ENCODE data around the gene SAP30L.

The SAP30L gene

GRCh38 chr5:154502180-154502579, 56.4 kb downstream of the SAP30L start:
- Histone ChIP-seq H3K4me1 (ENCODE audit: control insufficient read depth in 2 of 2, insufficient read depth in 2 of 2, low read length in 2 of 2) (no peaks in the 10 kb centered on the region), H3K9ac (ENCODE audit: low read depth in 1 of 2, low read length in 2 of 2) (no peak overlapping the region), H3K36me3 (ENCODE audit: control insufficient read depth in 2 of 2, insufficient read depth in 2 of 2, low read length in 2 of 2) (no peaks in the 10 kb centered on the region), H3K27me3 (ENCODE audit: control insufficient read depth in 2 of 2, insufficient read depth in 2 of 2, low read length in 2 of 2) (no peaks in the 10 kb centered on the region), H3K4me3 (ENCODE audit: low read length in 2 of 2) (no peak overlapping the region), H3K9me3 (ENCODE audit: control insufficient read depth in 2 of 2, low read length in 2 of 2) (no peaks in the 10 kb centered on the region), H3K27ac (ENCODE audit: low read depth in 2 of 2, low read length in 2 of 2) (no peak overlapping the region)

- H3K27ac ChIP-seq (ENCODE audit: low read depth in 2 of 2, low read length in 2 of 2): no peak overlapping the region
- no peak overlapping the region for H3K4me3 ChIP-seq (ENCODE audit: low read length in 2 of 2)
- H3K27me3 ChIP-seq (ENCODE audit: control insufficient read depth in 2 of 2, insufficient read depth in 2 of 2, low read length in 2 of 2): no peaks in the 10 kb centered on the region
- no peaks in the 10 kb centered on the region for H3K9me3 ChIP-seq (ENCODE audit: control insufficient read depth in 2 of 2, low read length in 2 of 2)
- no peak overlapping the region for H3K9ac ChIP-seq (ENCODE audit: low read depth in 1 of 2, low read length in 2 of 2)
- no peaks in the 10 kb centered on the region for H3K4me1 ChIP-seq (ENCODE audit: control insufficient read depth in 2 of 2, insufficient read depth in 2 of 2, low read length in 2 of 2)
- no peaks in the 10 kb centered on the region for H3K36me3 ChIP-seq (ENCODE audit: control insufficient read depth in 2 of 2, insufficient read depth in 2 of 2, low read length in 2 of 2)
Measured at GRCh38 chr5:154503698-154504039, 57.9 kb downstream of the SAP30L start.

DNA sequence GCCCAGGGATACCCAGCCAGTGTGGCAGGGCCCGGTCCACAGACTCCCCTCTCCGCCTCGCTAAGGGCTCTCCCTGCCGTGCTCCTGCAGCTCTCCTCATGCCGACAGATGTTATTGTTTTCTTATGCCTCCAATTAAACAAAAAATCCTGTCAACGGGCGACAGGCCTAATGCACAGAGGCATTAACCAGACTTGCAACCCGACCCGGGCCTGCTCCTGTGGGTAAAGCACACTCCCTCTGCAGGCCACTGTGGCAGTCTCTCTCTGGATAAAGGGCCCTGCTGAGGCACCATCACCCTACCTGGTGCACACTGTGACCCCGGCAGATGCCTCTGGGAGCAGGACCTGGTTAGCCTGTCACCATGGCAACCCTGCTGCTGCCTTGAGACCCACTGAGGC, 59.8 kb downstream of the SAP30L start:
- no peaks in the 10 kb centered on the region for H3K4me1 ChIP-seq (ENCODE audit: control insufficient read depth in 2 of 2, insufficient read depth in 2 of 2, low read length in 2 of 2)
- H3K4me3 ChIP-seq (ENCODE audit: low read length in 2 of 2): no peak overlapping the region
- H3K36me3 ChIP-seq (ENCODE audit: control insufficient read depth in 2 of 2, insufficient read depth in 2 of 2, low read length in 2 of 2): no peaks in the 10 kb centered on the region
- no peak overlapping the region for H3K9ac ChIP-seq (ENCODE audit: low read depth in 1 of 2, low read length in 2 of 2)
- no peaks in the 10 kb centered on the region for H3K27me3 ChIP-seq (ENCODE audit: control insufficient read depth in 2 of 2, insufficient read depth in 2 of 2, low read length in 2 of 2)
- no peaks in the 10 kb centered on the region for H3K9me3 ChIP-seq (ENCODE audit: control insufficient read depth in 2 of 2, low read length in 2 of 2)
- H3K27ac ChIP-seq (ENCODE audit: low read depth in 2 of 2, low read length in 2 of 2): no peak overlapping the region

DNA sequence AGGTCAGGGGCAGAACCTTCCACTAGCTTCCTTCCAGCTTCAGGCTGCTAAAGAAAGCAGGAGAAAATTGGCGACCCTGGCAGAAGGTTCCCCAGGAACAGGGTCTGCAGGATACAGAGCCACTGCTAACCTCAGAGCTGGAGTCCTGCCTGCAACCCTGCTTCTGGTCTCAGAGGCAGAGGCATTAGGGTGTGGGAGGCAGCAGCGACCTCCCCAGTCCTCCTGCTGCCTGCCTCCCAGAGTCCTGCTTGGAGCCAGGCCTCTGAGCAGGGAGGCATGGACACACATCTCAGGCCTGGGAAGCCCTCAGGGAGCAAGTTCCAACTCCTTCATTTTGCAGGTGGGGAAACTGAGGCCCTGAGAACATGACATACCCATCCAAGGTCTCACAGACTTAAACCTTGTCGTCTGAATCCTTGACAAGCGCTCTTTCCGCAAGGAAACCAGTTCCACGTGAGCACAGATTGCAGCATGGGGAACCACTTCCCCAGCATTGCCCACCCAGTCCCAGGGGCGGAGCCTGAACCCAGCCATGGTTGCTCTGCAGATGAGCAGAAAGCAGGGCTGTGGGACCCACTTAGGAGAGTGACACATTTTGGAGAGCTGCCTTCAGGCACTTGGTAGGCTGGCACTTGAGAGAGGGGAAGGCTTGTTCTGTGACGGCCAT, 60.4 kb downstream of the SAP30L start:
- H3K36me3 ChIP-seq (ENCODE audit: control insufficient read depth in 2 of 2, insufficient read depth in 2 of 2, low read length in 2 of 2): no peaks in the 10 kb centered on the region
- no peaks in the 10 kb centered on the region for H3K27me3 ChIP-seq (ENCODE audit: control insufficient read depth in 2 of 2, insufficient read depth in 2 of 2, low read length in 2 of 2)
- H3K9ac ChIP-seq (ENCODE audit: low read depth in 1 of 2, low read length in 2 of 2): no peak overlapping the region
- H3K9me3 ChIP-seq (ENCODE audit: control insufficient read depth in 2 of 2, low read length in 2 of 2): no peaks in the 10 kb centered on the region
- H3K4me3 ChIP-seq (ENCODE audit: low read length in 2 of 2): no peak overlapping the region
- no peaks in the 10 kb centered on the region for H3K4me1 ChIP-seq (ENCODE audit: control insufficient read depth in 2 of 2, insufficient read depth in 2 of 2, low read length in 2 of 2)
- no peak overlapping the region for H3K27ac ChIP-seq (ENCODE audit: low read depth in 2 of 2, low read length in 2 of 2)

DNA sequence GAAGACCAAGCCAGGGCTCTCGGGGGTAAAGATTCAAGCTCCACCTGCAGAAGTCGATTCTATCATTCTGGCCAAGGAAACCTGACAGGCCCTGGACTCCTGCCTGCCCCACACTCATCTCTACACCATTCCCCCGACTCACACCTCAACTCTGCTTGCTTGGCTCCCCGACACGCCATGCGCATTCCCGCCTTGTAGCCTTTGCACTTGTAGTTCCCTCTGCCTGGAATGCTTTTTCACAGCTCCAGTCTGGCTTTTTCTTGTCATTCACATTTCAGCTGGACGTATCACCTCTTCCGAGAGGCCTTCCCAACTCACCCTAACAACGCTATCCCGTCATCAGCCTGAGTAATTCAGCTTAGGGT, 60.9 kb downstream of the SAP30L start:
- Histone ChIP-seq H3K36me3 (ENCODE audit: control insufficient read depth in 2 of 2, insufficient read depth in 2 of 2, low read length in 2 of 2) (no peaks in the 10 kb centered on the region), H3K4me1 (ENCODE audit: control insufficient read depth in 2 of 2, insufficient read depth in 2 of 2, low read length in 2 of 2) (no peaks in the 10 kb centered on the region), H3K9me3 (ENCODE audit: control insufficient read depth in 2 of 2, low read length in 2 of 2) (no peaks in the 10 kb centered on the region), H3K9ac (ENCODE audit: low read depth in 1 of 2, low read length in 2 of 2) (no peak overlapping the region), H3K27ac (ENCODE audit: low read depth in 2 of 2, low read length in 2 of 2) (no peak overlapping the region), H3K4me3 (ENCODE audit: low read length in 2 of 2) (no peak overlapping the region), H3K27me3 (ENCODE audit: control insufficient read depth in 2 of 2, insufficient read depth in 2 of 2, low read length in 2 of 2) (no peaks in the 10 kb centered on the region)

DNA sequence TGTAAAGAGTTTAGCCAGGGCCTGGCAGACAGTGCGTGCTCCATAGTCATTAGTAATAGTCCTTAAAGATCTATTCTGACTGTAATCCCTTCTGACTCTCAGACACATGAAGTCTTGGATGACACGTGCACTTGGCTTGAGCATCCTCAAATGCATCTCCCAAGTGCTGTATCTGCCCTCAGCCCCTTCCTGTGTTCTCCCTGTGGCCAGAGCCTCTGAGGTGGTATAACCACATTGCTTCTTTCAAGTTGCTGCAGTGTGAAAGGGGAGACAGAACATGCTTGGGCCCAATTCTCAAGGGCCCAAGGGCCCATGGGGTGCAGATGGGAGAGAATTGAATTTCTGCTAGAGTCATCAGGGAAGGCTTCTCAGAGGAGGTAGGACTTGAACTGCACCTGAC, 62.3 kb downstream of the SAP30L start:
- Histone ChIP-seq H3K9me3 (ENCODE audit: control insufficient read depth in 2 of 2, low read length in 2 of 2) (no peaks in the 10 kb centered on the region), H3K9ac (ENCODE audit: low read depth in 1 of 2, low read length in 2 of 2) (no peak overlapping the region), H3K27ac (ENCODE audit: low read depth in 2 of 2, low read length in 2 of 2) (no peak overlapping the region), H3K4me1 (ENCODE audit: control insufficient read depth in 2 of 2, insufficient read depth in 2 of 2, low read length in 2 of 2) (no peaks in the 10 kb centered on the region), H3K36me3 (ENCODE audit: control insufficient read depth in 2 of 2, insufficient read depth in 2 of 2, low read length in 2 of 2) (no peaks in the 10 kb centered on the region), H3K4me3 (ENCODE audit: low read length in 2 of 2) (no peak overlapping the region), H3K27me3 (ENCODE audit: control insufficient read depth in 2 of 2, insufficient read depth in 2 of 2, low read length in 2 of 2) (no peaks in the 10 kb centered on the region)

GRCh38 chr5:154509784-154510555, 64.2 kb downstream of the SAP30L start:
- no peaks in the 10 kb centered on the region for H3K36me3 ChIP-seq (ENCODE audit: control insufficient read depth in 2 of 2, insufficient read depth in 2 of 2, low read length in 2 of 2)
- H3K4me1 ChIP-seq (ENCODE audit: control insufficient read depth in 2 of 2, insufficient read depth in 2 of 2, low read length in 2 of 2): no peaks in the 10 kb centered on the region
- H3K27ac ChIP-seq (ENCODE audit: low read depth in 2 of 2, low read length in 2 of 2): no peak overlapping the region
- H3K9ac ChIP-seq (ENCODE audit: low read depth in 1 of 2, low read length in 2 of 2): no peak overlapping the region
- H3K27me3 ChIP-seq (ENCODE audit: control insufficient read depth in 2 of 2, insufficient read depth in 2 of 2, low read length in 2 of 2): no peaks in the 10 kb centered on the region
- H3K4me3 ChIP-seq (ENCODE audit: low read length in 2 of 2): no peak overlapping the region
- no peaks in the 10 kb centered on the region for H3K9me3 ChIP-seq (ENCODE audit: control insufficient read depth in 2 of 2, low read length in 2 of 2)
